Hepatocyte (in vitro differentiated cells): ENCODE measurements around the gene COA4. TPM values are rescaled to one million over a fixed set of nuclear protein-coding genes. Genes with fewer than 3 reads are reported as not detected.

Experiments
- DNase-seq: peaks from one replicate; pipeline ENCODE4 v3.0.0-alpha.2; 2016; ENCODE audit warnings: low spot score
- H2AFZ ChIP-seq: fragments of 200-600 bp; sonication (generic); 2 replicates; pipeline ENCODE4 v1.6.0; 2016; ENCODE audit warnings: antibody characterized with exemption, mild to moderate bottlenecking
- H3K27ac ChIP-seq: fragments of 200-600 bp; sonication (generic); 2 replicates; pipeline ENCODE4 v1.5.1; 2016; ENCODE audit warnings: mild to moderate bottlenecking
- H3K27me3 ChIP-seq: fragments of 200-600 bp; sonication (generic); 2 replicates; pipeline ENCODE4 v1.6.1; 2016
- H3K36me3 ChIP-seq: fragments of 200-600 bp; sonication (generic); replicated peaks from 2 replicates; pipeline ENCODE4 v1.5.1; 2016; ENCODE audit warnings: low read depth; ENCODE audit not compliant: insufficient read depth
- H3K4me1 ChIP-seq: fragments of 200-600 bp; sonication (generic); 2 replicates; pipeline ENCODE4 v1.5.1; 2016; ENCODE audit warnings: mild to moderate bottlenecking, moderate library complexity; ENCODE audit not compliant: insufficient read depth
- H3K4me2 ChIP-seq: fragments of 200-600 bp; sonication (generic); 2 replicates; pipeline ENCODE4 v1.6.0; 2016
- H3K4me3 ChIP-seq: fragments of 200-600 bp; sonication (generic); 2 replicates; pipeline ENCODE4 v1.5.1; 2016; ENCODE audit warnings: mild to moderate bottlenecking
- H3K79me2 ChIP-seq: fragments of 200-600 bp; sonication (generic); 2 replicates; pipeline ENCODE4 v1.6.0; 2017; ENCODE audit warnings: mild to moderate bottlenecking
- H3K9me2 ChIP-seq: fragments of 200-600 bp; sonication (generic); replicated peaks from 2 replicates; pipeline ENCODE4 v1.6.0; 2017; ENCODE audit warnings: mild to moderate bottlenecking; ENCODE audit not compliant: insufficient read depth
- H3K9me3 ChIP-seq: fragments of 200-600 bp; sonication (generic); 2 replicates; pipeline ENCODE4 v1.5.1; 2016; ENCODE audit warnings: low read depth, mild to moderate bottlenecking
- H4K20me1 ChIP-seq: fragments of 200-600 bp; sonication (generic); 2 replicates; pipeline ENCODE4 v1.6.0; 2016; ENCODE audit warnings: mild to moderate bottlenecking; ENCODE audit not compliant: insufficient read depth, poor library complexity, severe bottlenecking
- CTCF ChIP-seq: fragments of 200-600 bp; sonication (generic); IDR thresholded peaks from 2 replicates; pipeline ENCODE4 v1.5.1; 2016; ENCODE audit warnings: antibody characterized with exemption, mild to moderate bottlenecking; ENCODE audit not compliant: poor library complexity
- EZH2 ChIP-seq: fragments of 200-600 bp; sonication (generic); IDR thresholded peaks from 2 replicates; pipeline ENCODE4 v1.6.1; 2016; ENCODE audit warnings: antibody characterized with exemption, mild to moderate bottlenecking, borderline replicate concordance
- EZH2phosphoT487 ChIP-seq: fragments of 200-600 bp; sonication (generic); IDR thresholded peaks from one replicate; pipeline ENCODE4 v1.6.1; 2018; ENCODE audit warnings: antibody characterized with exemption, mild to moderate bottlenecking, low read depth, moderate library complexity; ENCODE audit not compliant: unreplicated experiment, severe bottlenecking
- WGBS: methylation state at CpG from one replicate; pipeline ENCODE4 v1.1.6; 2016; ENCODE audit warnings: low lambda C conversion rate; ENCODE audit errors: missing lambda C conversion rate; 5-methylcytosine and 5-hydroxymethylcytosine counted together
- polyA plus RNA-seq: library from polyadenylated mRNA; unstranded; fragments of >200 nt; fragmentation: Nextera tagmentation; extraction: Ambion mirVana; gene quantifications from 2 replicates; pipeline ENCODE4 v1.2.1, GENCODE V29; 2016
- total RNA-seq: library from RNA; depleted of rRNA; stranded (reverse); fragments of >200 nt; gene quantifications from 2 replicates; pipeline ENCODE4 v1.2.3, GENCODE V29; 2014

The COA4 gene
- total and polyA plus RNA-seq, 2 experiments from 2014 or later = 99.4 to 125 TPM

- Histone ChIP-seq H3K9me2 (no peaks in the 10 kb centered on the region), H3K27me3 (no peaks in the 10 kb centered on the region), H3K9me3 (no peaks in the 10 kb centered on the region), H3K4me1 (no peaks in the 10 kb centered on the region), H3K79me2 (no peaks in the 10 kb centered on the region), H3K4me2 (no peak overlapping the region), H3K4me3 (no peak overlapping the region), H2AFZ (no peak overlapping the region), H3K36me3 (peaks cover 3% of the 10 kb centered on the region), H4K20me1 (no peaks in the 10 kb centered on the region), H3K27ac (no peak overlapping the region)
- no peak for DNase-seq
- TF ChIP-seq EZH2 (no peak), CTCF (no peak), EZH2phosphoT487 (no peak)
- WGBS = 86% methylated on average over 5 of the region's 5 CpGs
These were observed 18.2 kb upstream of the COA4 start for GRCh38 chr11:73894725-73895335.

- Histone ChIP-seq H2AFZ (no peak overlapping the region), H3K27me3 (no peaks in the 10 kb centered on the region), H4K20me1 (no peaks in the 10 kb centered on the region), H3K4me1 (no peaks in the 10 kb centered on the region), H3K9me3 (no peaks in the 10 kb centered on the region), H3K36me3 (peaks cover 3% of the 10 kb centered on the region), H3K9me2 (no peaks in the 10 kb centered on the region), H3K4me2 (no peak overlapping the region), H3K79me2 (no peaks in the 10 kb centered on the region), H3K4me3 (no peak overlapping the region), H3K27ac (no peak overlapping the region)
- 96% methylated on average over 3 of the region's 3 CpGs for WGBS
- TF ChIP-seq EZH2 = no peak
- no peak for TF ChIP-seq EZH2phosphoT487
- no peak for TF ChIP-seq CTCF
- no peak for DNase-seq
These were observed 16.4 kb upstream of the COA4 start for GRCh38 chr11:73893041-73893440.

- Histone ChIP-seq H3K36me3 (peaks cover 3% of the 10 kb centered on the region), H3K27me3 (no peaks in the 10 kb centered on the region), H3K27ac (no peak overlapping the region), H3K9me2 (no peaks in the 10 kb centered on the region), H2AFZ (no peak overlapping the region), H3K79me2 (no peaks in the 10 kb centered on the region), H4K20me1 (no peaks in the 10 kb centered on the region), H3K9me3 (no peaks in the 10 kb centered on the region), H3K4me1 (no peaks in the 10 kb centered on the region), H3K4me2 (no peak overlapping the region), H3K4me3 (no peak overlapping the region)
- DNase-seq = no peak
- 90% methylated on average over 1 of the region's 1 CpG for WGBS
- no peak for TF ChIP-seq CTCF
- TF ChIP-seq EZH2phosphoT487 = no peak
- no peak for TF ChIP-seq EZH2
These were observed 12.9 kb upstream of the COA4 start for GRCh38 chr11:73889536-73889935.
